GM12872 (cell line): ENCODE results near the gene HMOX1.

ENCODE experiments used
- TF ChIP-seq, protein P1 (sequence below): IDR thresholded peaks from 3 replicates; pipeline ENCODE4 v1.5.1; 2011; ENCODE audit warnings: low read depth, mild to moderate bottlenecking, low read length, moderate library complexity; ENCODE audit not compliant: insufficient read depth

HMOX1 gene

DNA sequence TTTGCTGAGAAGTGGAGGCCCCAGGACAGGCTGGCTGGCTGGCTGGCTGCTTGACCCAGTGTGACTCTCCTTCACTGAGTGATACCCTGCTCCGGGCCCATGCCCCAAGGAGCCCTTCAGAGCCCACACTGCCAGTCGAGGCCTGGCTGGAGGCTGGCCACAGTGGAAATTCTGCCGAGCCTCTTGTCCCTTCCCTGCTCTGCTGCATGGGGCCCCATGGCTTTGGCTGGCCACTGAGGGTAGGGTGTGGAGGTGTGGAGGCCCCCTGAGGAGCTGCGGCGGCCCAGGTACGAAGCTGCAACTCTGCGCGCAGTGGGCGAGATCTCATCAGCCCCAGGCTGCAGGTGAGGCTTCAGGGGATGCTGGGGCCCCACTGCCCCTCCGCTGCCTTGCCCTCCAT is 33.4 kb upstream of the HMOX1 start:
- TF ChIP-seq, protein P1, sequence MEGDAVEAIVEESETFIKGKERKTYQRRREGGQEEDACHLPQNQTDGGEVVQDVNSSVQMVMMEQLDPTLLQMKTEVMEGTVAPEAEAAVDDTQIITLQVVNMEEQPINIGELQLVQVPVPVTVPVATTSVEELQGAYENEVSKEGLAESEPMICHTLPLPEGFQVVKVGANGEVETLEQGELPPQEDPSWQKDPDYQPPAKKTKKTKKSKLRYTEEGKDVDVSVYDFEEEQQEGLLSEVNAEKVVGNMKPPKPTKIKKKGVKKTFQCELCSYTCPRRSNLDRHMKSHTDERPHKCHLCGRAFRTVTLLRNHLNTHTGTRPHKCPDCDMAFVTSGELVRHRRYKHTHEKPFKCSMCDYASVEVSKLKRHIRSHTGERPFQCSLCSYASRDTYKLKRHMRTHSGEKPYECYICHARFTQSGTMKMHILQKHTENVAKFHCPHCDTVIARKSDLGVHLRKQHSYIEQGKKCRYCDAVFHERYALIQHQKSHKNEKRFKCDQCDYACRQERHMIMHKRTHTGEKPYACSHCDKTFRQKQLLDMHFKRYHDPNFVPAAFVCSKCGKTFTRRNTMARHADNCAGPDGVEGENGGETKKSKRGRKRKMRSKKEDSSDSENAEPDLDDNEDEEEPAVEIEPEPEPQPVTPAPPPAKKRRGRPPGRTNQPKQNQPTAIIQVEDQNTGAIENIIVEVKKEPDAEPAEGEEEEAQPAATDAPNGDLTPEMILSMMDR, result no peak

DNA sequence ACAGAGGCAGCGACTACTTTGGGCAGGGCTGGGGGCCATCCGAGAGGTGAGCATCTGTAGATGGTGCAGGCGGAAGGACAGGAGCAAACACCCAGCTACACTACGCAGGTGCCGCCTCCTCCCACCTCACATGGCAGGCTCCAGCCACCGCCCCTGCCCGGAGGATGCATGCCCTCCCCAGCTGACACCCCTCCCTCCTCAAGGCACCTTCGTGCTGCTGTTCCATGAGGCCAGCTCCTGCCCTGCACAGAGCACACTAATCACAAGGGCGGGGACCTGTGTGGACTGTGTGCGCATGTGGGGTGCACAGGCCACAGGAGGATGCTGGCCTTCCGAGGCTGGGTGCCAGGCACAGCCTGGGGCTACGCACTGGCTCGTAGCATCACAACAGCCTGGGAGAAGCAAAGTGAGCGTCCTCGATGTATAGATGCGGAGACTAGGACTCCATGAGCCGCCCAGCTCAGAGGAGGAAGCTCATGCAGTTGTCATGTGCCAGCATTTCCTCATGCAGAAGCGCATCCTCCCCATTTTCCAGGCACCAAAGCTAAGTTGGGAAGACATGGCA is 32.8 kb upstream of the HMOX1 start:
- TF ChIP-seq, protein P1, result no peak

DNA sequence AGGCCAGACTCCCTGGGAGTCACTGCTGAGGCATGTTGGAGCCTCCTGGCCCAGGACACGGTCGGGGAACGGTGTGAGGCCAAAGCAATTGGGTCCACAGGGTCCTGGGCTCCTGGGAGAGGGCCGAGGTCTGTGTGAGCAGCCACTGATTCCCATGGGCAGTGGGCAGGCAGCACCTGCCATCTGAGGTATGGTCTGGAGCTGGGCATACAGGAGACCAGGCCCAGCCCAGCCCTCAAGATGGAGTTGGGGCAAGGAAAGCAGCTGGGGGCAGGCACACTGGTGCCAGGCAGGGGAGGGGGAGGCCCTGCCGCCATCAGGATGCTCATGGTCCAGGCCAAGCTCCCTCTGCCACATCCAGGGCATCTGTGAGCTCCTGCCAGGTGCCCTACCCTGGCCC is 32.2 kb upstream of the HMOX1 start:
- TF ChIP-seq, protein P1, result no peak

DNA sequence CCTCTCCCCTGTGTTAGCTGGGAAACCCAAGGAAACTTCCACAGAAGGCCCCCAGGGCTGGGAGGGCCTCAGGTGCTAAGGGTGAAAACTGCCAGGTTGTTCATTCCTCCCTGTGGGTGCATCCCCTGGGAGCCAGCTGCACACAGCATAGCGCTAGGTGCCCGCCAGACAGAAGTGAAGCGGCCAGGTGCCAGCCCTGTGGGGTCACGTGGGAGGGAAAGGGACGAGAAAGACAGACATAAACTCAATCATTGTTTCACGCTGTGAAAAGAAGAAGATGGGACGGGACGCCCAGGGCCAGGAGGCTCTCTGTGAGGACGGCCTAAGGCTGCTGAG is 31.6 kb upstream of the HMOX1 start:
- TF ChIP-seq, protein P1, result no peak

DNA sequence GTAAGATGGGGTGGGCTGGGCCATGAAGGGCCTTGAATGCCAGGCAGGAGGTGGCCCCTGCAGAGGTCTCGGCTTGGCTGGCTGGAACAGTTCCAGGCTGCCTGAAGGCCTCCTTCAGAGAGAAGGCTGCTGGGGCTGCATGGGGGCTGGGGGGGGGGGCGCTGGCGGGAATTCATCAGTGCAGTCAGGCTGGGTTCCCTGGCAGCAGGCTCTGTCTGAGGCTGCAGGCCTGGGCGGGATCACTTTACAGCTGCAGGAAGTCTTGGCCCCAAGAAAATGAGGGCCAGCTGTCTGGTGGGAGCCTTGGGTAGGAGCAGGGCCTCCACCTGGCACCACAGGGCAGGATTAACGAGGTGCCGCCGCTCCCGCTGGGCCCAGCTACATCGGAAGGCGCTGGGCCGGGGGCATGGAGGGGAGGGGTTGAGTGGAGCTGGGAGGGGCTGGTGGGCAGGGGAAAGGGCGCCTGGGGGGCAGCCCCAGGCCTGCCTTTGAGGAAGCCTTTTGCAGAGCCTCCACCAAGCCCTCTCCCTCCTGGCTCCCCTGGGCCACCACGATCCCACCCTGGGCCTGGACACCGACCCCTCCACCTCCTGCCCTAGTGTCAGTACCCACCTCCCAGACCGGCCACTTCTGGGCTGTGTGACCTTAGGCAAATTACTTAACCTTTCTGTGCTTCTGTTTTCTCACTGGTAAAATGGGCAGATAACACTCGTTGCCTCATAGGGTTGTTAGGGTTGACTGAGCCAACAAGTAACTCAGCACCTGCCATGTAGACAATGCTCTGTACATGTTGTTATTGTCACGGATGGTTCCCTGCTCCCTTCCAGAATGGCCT is 31.0 kb upstream of the HMOX1 start:
- TF ChIP-seq, protein P1, result no peak

DNA sequence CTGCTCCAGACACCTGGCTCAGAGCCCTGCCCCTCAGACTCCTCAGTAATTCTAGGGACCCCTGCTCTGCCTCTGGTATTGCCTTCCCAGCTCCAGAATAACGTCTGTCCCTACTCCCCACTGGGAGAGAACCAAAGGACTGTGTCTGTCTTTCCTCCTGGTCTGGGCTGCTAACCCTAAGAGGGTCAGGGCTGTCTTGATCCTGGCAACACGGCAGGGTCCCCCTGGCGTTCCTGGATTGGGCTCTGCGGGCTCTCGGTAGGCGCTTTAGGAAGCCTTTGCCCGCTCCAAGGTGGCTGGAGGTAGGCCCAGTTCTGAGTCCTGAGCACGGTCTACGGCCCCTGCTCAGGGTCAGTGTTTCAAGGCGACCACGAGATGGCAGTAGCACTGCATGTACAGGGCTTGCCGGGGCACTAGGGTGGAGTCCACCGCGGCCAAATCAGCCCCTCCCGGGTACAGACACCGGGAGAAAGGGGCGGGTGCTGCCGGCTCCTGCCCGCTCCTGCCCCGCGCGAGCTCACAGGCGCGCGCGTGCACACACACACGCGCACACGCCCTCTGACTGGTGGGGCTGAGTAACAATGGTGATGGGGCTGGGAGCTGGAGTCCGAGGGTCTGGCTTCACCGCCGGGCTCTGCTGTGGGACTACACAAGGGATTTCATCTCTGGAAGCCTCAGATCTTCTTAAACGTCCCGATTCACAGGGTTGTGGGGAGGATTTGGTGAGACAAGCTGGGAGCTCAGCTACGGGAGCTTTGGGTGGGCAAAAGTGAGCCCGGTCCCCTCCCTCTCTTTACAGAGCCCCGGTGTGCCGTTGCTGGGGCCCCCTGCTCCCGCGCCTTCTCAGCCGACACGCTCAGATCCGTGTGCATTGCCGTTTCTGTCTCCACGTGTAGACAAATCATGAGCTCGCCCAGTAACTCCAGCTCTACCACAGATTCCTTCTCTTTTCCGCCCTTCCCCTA is 30.1 kb upstream of the HMOX1 start:
- TF ChIP-seq, protein P1, result peak; percentile 88
